H9 (cell line): ENCODE data around the gene RBFOX1. TPM values are rescaled to one million over a fixed set of nuclear protein-coding genes. Genes with fewer than 3 reads are reported as not detected.

ENCODE experiments used
- DNase-seq: peaks from one replicate; pipeline ENCODE4 v3.0.0-alpha.2; 2017
- H2AFZ ChIP-seq: one replicate; pipeline ENCODE4 v1.6.1; 2013; ENCODE audit warnings: mild to moderate bottlenecking, low read length, control low read depth, moderate library complexity
- H2AK5ac ChIP-seq: 2 replicates; pipeline ENCODE4 v1.6.1; 2013; ENCODE audit warnings: low read length, control low read depth, mixed read lengths; ENCODE audit not compliant: insufficient read length
- H2BK120ac ChIP-seq: one replicate; pipeline ENCODE4 v1.6.1; 2013; ENCODE audit warnings: low read depth, mild to moderate bottlenecking, low read length, control low read depth, inconsistent platforms; ENCODE audit not compliant: poor library complexity, severe bottlenecking
- H2BK12ac ChIP-seq: 2 replicates; pipeline ENCODE4 v1.6.1; 2013; ENCODE audit warnings: low read length, control low read depth, mixed read lengths, low read depth; ENCODE audit not compliant: insufficient read length
- H2BK15ac ChIP-seq: 2 replicates; pipeline ENCODE4 v1.6.1; 2013; ENCODE audit warnings: low read depth, low read length, control low read depth
- H2BK20ac ChIP-seq: one replicate; pipeline ENCODE4 v1.6.1; 2013; ENCODE audit warnings: low read depth, mild to moderate bottlenecking, low read length, control low read depth, inconsistent platforms; ENCODE audit not compliant: poor library complexity, severe bottlenecking
- H2BK5ac ChIP-seq: 2 replicates; pipeline ENCODE4 v1.6.1; 2013; ENCODE audit warnings: low read length, control low read depth, mixed read lengths; ENCODE audit not compliant: insufficient read length
- H3K14ac ChIP-seq: 2 replicates; pipeline ENCODE4 v1.6.1; 2013; ENCODE audit warnings: low read length, control low read depth; ENCODE audit not compliant: insufficient read depth
- H3K18ac ChIP-seq: 2 replicates; pipeline ENCODE4 v1.6.1; 2013; ENCODE audit warnings: low read depth, mild to moderate bottlenecking, mixed read lengths, low read length, control low read depth; ENCODE audit not compliant: insufficient read length
- H3K23ac ChIP-seq: 2 replicates; pipeline ENCODE4 v1.6.1; 2013; ENCODE audit warnings: low read length, control low read depth, mixed read lengths, low read depth; ENCODE audit not compliant: insufficient read length
- H3K23me2 ChIP-seq: 2 replicates; pipeline ENCODE4 v1.6.1; 2013; ENCODE audit warnings: low read depth, mild to moderate bottlenecking, mixed read lengths, low read length, control low read depth; ENCODE audit not compliant: insufficient read length, poor library complexity, severe bottlenecking
- H3K27ac ChIP-seq: 2 replicates; pipeline ENCODE4 v1.5.1; 2013; ENCODE audit warnings: low read length, control low read depth, mixed read lengths, low read depth; ENCODE audit not compliant: insufficient read length
- H3K27me3 ChIP-seq: 2 replicates; pipeline ENCODE4 v1.6.1; 2013; ENCODE audit warnings: low read length, control low read depth, inconsistent platforms; ENCODE audit not compliant: insufficient read depth
- H3K4ac ChIP-seq: 2 replicates; pipeline ENCODE4 v1.6.1; 2013; ENCODE audit warnings: low read depth, mild to moderate bottlenecking, control low read depth, inconsistent platforms, low read length, moderate library complexity
- H3K4me1 ChIP-seq: 2 replicates; pipeline ENCODE4 v1.6.1; 2013; ENCODE audit warnings: low read length, control low read depth, inconsistent platforms; ENCODE audit not compliant: insufficient read depth
- H3K4me2 ChIP-seq: 2 replicates; pipeline ENCODE4 v1.6.1; 2013; ENCODE audit warnings: low read length, control low read depth, mixed read lengths; ENCODE audit not compliant: insufficient read length, insufficient read depth
- H3K56ac ChIP-seq: 2 replicates; pipeline ENCODE4 v1.6.1; 2013; ENCODE audit warnings: low read depth, mild to moderate bottlenecking, mixed read lengths, low read length, control low read depth; ENCODE audit not compliant: insufficient read length
- H3K79me1 ChIP-seq: 2 replicates; pipeline ENCODE4 v1.6.1; 2013; ENCODE audit warnings: low read depth, mild to moderate bottlenecking, moderate library complexity, low read length, control low read depth, inconsistent platforms; ENCODE audit not compliant: insufficient read depth, poor library complexity, severe bottlenecking
- H3K79me2 ChIP-seq: 2 replicates; pipeline ENCODE4 v1.6.1; 2013; ENCODE audit warnings: low read length, control low read depth, inconsistent platforms; ENCODE audit not compliant: insufficient read depth
- H3K9ac ChIP-seq: 2 replicates; pipeline ENCODE4 v1.6.1; 2013; ENCODE audit warnings: low read length, control low read depth, mixed read lengths; ENCODE audit not compliant: insufficient read length; ENCODE audit errors: extremely low read depth
- H3K9me3 ChIP-seq: one replicate; pipeline ENCODE4 v1.6.1; 2013; ENCODE audit warnings: low read depth, low read length, inconsistent platforms; ENCODE audit not compliant: control insufficient read depth
- H3T11ph ChIP-seq: one replicate; pipeline ENCODE4 v1.6.1; 2013; ENCODE audit warnings: mild to moderate bottlenecking, low read length, control low read depth, inconsistent platforms
- H4K20me1 ChIP-seq: one replicate; pipeline ENCODE4 v1.6.1; 2013; ENCODE audit not compliant: control insufficient read depth, insufficient read length, insufficient read depth
- H4K5ac ChIP-seq: 2 replicates; pipeline ENCODE4 v1.6.1; 2013; ENCODE audit warnings: low read depth, mild to moderate bottlenecking, mixed read lengths, low read length, control low read depth; ENCODE audit not compliant: insufficient read length
- H4K8ac ChIP-seq: replicated peaks from 2 replicates; pipeline ENCODE4 v1.6.1; 2013; ENCODE audit warnings: low read length, control low read depth, mixed read lengths, low read depth; ENCODE audit not compliant: insufficient read length
- H4K91ac ChIP-seq: 2 replicates; pipeline ENCODE4 v1.6.1; 2013; ENCODE audit warnings: low read depth, mild to moderate bottlenecking, moderate library complexity, mixed read lengths, low read length, control low read depth; ENCODE audit not compliant: insufficient read length
- H3K27ac Mint-ChIP-seq, 3 experiments: 2 replicates in 2 of 3; 3 replicates in 1 of 3; pipeline ENCODE4 v1.8.0; 2020 to 2021; ENCODE audit warnings: mixed read lengths in 3 of 3, mild to moderate bottlenecking in 1 of 3, moderate library complexity in 1 of 3
- H3K27me3 Mint-ChIP-seq: 2 replicates; pipeline ENCODE4 v1.8.0; 2021; ENCODE audit warnings: low read depth, mild to moderate bottlenecking, moderate library complexity, mixed read lengths
- H3K36me3 Mint-ChIP-seq, 3 experiments: 2 replicates in 2 of 3; 3 replicates in 1 of 3; pipeline ENCODE4 v1.8.0; 2020 to 2021; ENCODE audit warnings: low read depth in 3 of 3, mixed read lengths in 3 of 3; ENCODE audit not compliant: insufficient read depth in 1 of 3
- H3K4me1 Mint-ChIP-seq, 2 experiments: 2 replicates each; pipeline ENCODE4 v1.8.0; 2020; ENCODE audit warnings: mixed read lengths in 2 of 2
- H3K4me3 Mint-ChIP-seq, 2 experiments: 2 replicates in 1 of 2; 3 replicates in 1 of 2; pipeline ENCODE4 v1.8.0; 2020 to 2021; ENCODE audit warnings: mild to moderate bottlenecking in 2 of 2, mixed read lengths in 2 of 2, moderate library complexity in 1 of 2
- H3K9me3 Mint-ChIP-seq, 2 experiments: 2 replicates in 1 of 2; 3 replicates in 1 of 2; pipeline ENCODE4 v1.8.0; 2020; ENCODE audit warnings: mild to moderate bottlenecking in 2 of 2, mixed read lengths in 2 of 2, moderate library complexity in 1 of 2
- WGBS: extraction: QIAGEN DNeasy Blood & Tissue Kit; methylation state at CpG from one replicate; pipeline ENCODE4 v1.1.7; 2013; ENCODE audit warnings: missing lambda C conversion rate, low lambda C conversion rate, mixed read lengths; ENCODE audit not compliant: insufficient read length; ENCODE audit errors: extremely low coverage; 5-methylcytosine and 5-hydroxymethylcytosine counted together
- total RNA-seq: library from RNA; stranded (reverse); gene quantifications from 2 replicates; pipeline ENCODE4 v1.2.1, GENCODE V29; 2021
- TF ChIP-seq, protein P1 (sequence below): fragments of 200-600 bp; sonication (generic); conservative IDR thresholded peaks from 3 replicates; pipeline ENCODE4 v1.8.0; 2021; ENCODE audit warnings: antibody characterized with exemption, mild to moderate bottlenecking

Gene RBFOX1
- total RNA-seq, 1 experiment from 2014 or later = 2.0 TPM

DNA sequence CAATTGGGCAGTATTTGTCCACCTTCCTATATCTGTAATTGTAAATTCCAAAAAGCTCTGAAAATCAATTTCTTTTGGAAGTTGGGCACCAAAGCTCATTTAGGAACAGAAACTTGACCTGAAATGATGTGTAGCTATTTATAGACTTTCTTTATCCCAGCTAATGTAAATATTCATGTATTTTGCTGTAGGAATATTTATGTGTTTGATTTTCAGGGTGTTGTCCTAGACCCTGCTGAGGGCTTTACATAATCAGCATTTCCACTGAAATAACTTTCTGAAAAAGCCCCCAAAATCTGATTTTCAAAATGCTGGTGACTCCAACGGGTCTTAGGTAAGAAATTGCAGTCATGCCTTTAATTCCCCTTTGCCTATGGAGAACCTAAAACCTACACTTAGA, 4.1 kb downstream of the RBFOX1 start:
- no peak overlapping the region for H3K23ac ChIP-seq
- H3K18ac ChIP-seq = no peak overlapping the region
- H3K4me1 ChIP-seq = no peaks in the 10 kb centered on the region
- H4K8ac ChIP-seq = no peak overlapping the region
- H2BK5ac ChIP-seq = no peak overlapping the region
- H2AFZ ChIP-seq = no peak overlapping the region
- no peak overlapping the region for H3K4ac ChIP-seq
- H3K79me1 ChIP-seq = no peaks in the 10 kb centered on the region
- no peak overlapping the region for H2BK20ac ChIP-seq
- H3K36me3 Mint-ChIP-seq = no peaks in the 10 kb centered on the region
- TF ChIP-seq, protein P1, sequence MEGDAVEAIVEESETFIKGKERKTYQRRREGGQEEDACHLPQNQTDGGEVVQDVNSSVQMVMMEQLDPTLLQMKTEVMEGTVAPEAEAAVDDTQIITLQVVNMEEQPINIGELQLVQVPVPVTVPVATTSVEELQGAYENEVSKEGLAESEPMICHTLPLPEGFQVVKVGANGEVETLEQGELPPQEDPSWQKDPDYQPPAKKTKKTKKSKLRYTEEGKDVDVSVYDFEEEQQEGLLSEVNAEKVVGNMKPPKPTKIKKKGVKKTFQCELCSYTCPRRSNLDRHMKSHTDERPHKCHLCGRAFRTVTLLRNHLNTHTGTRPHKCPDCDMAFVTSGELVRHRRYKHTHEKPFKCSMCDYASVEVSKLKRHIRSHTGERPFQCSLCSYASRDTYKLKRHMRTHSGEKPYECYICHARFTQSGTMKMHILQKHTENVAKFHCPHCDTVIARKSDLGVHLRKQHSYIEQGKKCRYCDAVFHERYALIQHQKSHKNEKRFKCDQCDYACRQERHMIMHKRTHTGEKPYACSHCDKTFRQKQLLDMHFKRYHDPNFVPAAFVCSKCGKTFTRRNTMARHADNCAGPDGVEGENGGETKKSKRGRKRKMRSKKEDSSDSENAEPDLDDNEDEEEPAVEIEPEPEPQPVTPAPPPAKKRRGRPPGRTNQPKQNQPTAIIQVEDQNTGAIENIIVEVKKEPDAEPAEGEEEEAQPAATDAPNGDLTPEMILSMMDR = no peak
- H3K9ac ChIP-seq = no peak overlapping the region
- H3K9me3 ChIP-seq = no peaks in the 10 kb centered on the region
- H4K91ac ChIP-seq = no peak overlapping the region
- no peak overlapping the region for H3T11ph ChIP-seq
- no peaks in the 10 kb centered on the region for H3K27me3 Mint-ChIP-seq
- H3K14ac ChIP-seq = no peak overlapping the region
- no peaks in the 10 kb centered on the region for H3K23me2 ChIP-seq
- no peak overlapping the region for H2AK5ac ChIP-seq
- no peak overlapping the region for H2BK15ac ChIP-seq
- H3K4me2 ChIP-seq = no peak overlapping the region
- no peak overlapping the region for H3K27ac ChIP-seq
- H3K4me3 Mint-ChIP-seq = no peak overlapping the region
- no peaks in the 10 kb centered on the region for H3K79me2 ChIP-seq
- no CpG with 5 or more reads among the region's 1 CpG for WGBS
- DNase-seq = no peak
- no peak overlapping the region for H4K5ac ChIP-seq
- H2BK12ac ChIP-seq = no peak overlapping the region
- H3K27ac Mint-ChIP-seq = no peak overlapping the region
- no peaks in the 10 kb centered on the region for H3K27me3 ChIP-seq
- H3K4me1 Mint-ChIP-seq = peaks cover 5% of the 10 kb centered on the region in 2 experiments; a peak in 3 of 4 replicates
- H3K56ac ChIP-seq = no peak overlapping the region
- no peaks in the 10 kb centered on the region for H4K20me1 ChIP-seq
- H3K9me3 Mint-ChIP-seq = no peaks in the 10 kb centered on the region
- H2BK120ac ChIP-seq = no peak overlapping the region
